ENCODE results near the gene CCM2. TPM values are rescaled to one million over a fixed set of nuclear protein-coding genes. Genes with fewer than 3 reads are reported as not detected.

CCM2 gene
- total and polyA plus RNA-seq, 2 of the 8 experiments (the other 6 are each of a cell fraction or from before 2014, with no cell fraction given), result 31.6 to 41.2 TPM

DNA sequence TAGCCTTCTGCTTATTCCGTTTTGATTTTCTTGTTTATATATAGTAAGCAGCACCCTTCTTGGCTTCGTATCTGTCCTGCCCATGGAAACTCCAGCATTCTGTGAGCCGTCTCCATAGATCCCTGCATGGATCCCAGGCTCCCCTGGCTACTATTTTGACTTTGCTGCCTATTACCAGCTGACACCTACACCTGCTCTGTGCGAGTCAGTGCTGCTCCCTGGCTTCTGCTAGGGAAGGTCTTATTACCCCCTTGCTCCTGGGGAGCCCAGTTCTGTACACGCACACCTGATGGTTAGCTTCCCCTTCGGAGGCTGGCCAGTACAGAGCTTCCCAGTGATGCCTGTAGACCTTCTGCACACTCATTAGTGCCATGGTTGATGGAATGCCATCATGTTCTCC is 53.4 kb downstream of the CCM2 start (continued):
- TF ChIP-seq, protein P1, sequence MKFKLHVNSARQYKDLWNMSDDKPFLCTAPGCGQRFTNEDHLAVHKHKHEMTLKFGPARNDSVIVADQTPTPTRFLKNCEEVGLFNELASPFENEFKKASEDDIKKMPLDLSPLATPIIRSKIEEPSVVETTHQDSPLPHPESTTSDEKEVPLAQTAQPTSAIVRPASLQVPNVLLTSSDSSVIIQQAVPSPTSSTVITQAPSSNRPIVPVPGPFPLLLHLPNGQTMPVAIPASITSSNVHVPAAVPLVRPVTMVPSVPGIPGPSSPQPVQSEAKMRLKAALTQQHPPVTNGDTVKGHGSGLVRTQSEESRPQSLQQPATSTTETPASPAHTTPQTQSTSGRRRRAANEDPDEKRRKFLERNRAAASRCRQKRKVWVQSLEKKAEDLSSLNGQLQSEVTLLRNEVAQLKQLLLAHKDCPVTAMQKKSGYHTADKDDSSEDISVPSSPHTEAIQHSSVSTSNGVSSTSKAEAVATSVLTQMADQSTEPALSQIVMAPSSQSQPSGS (IDR thresholded peaks at IDR 0.05; ENCODE audit: low read length), result no peak
- TF ChIP-seq EGR1 (IDR thresholded peaks at IDR 0.05; ENCODE audit: borderline replicate concordance, low read depth, low read length) (no peak), KDM5A (IDR thresholded peaks at IDR 0.05; ENCODE audit: low read length) (no peak), ASH2L (IDR thresholded peaks at IDR 0.05; ENCODE audit: low read length) (no peak)

Data from H1 (cell line).